Muscle layer of colon (tissue), 2 donors: ENCODE data around the gene ZYG11A.

Experiments
- H3K27ac ChIP-seq: one replicate; pipeline ENCODE4 v1.7.0; 2013; ENCODE audit warnings: low read depth, mild to moderate bottlenecking, low read length, moderate library complexity
- H3K27me3 ChIP-seq, 2 donors: one replicate each; pipeline ENCODE4 v1.7.0; 2013; ENCODE audit warnings: low read length in 2 of 2, mild to moderate bottlenecking in 2 of 2; ENCODE audit not compliant: insufficient read depth in 2 of 2, control insufficient read depth in 1 of 2
- H3K36me3 ChIP-seq: one replicate; pipeline ENCODE4 v1.7.0; 2013; ENCODE audit warnings: mild to moderate bottlenecking, low read length; ENCODE audit not compliant: insufficient read depth
- H3K4me1 ChIP-seq: one replicate; pipeline ENCODE4 v1.7.0; 2013; ENCODE audit warnings: mild to moderate bottlenecking, low read length; ENCODE audit not compliant: insufficient read depth
- H3K4me3 ChIP-seq, 2 donors: one replicate each; pipeline ENCODE4 v1.7.0; 2013; ENCODE audit warnings: low read length in 2 of 2, low read depth in 1 of 2, mild to moderate bottlenecking in 1 of 2, moderate library complexity in 1 of 2
- H3K9ac ChIP-seq: one replicate; pipeline ENCODE4 v1.7.0; 2013; ENCODE audit warnings: low read length
- H3K9me3 ChIP-seq: one replicate; pipeline ENCODE4 v1.7.0; 2013; ENCODE audit warnings: mild to moderate bottlenecking, low read length
- donor health status: abdominal sarcoma.
- donor health status: Adenocarcinoma of cecum.

ZYG11A gene

DNA sequence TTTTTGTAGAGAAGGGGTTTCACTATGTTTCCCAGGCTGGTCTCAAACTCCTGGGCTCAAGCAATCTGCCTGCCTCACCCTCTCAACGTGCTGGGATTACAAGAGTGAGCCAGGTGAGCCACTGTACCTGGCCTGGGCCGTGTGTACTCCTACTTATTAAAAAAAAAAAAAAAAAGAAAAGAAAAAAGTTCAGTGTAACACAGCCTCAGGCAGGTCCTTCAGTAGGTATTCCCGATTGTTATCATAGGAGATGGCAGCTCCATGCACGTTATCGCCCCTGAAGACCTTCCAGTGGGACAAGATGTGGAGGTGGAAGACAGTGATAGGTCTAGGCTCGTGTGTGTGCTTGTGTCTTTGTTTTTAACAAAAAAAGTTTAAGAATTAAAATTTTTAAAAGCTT is 75.6 kb downstream of the ZYG11A start:
- Histone ChIP-seq H3K27me3 (no peaks in the 10 kb centered on the region), H3K9me3 (no peaks in the 10 kb centered on the region), H3K36me3 (no peaks in the 10 kb centered on the region), H3K4me3 (no peak overlapping the region), H3K4me1 (no peaks in the 10 kb centered on the region), H3K27ac (no peak overlapping the region), H3K9ac (no peak overlapping the region)

DNA sequence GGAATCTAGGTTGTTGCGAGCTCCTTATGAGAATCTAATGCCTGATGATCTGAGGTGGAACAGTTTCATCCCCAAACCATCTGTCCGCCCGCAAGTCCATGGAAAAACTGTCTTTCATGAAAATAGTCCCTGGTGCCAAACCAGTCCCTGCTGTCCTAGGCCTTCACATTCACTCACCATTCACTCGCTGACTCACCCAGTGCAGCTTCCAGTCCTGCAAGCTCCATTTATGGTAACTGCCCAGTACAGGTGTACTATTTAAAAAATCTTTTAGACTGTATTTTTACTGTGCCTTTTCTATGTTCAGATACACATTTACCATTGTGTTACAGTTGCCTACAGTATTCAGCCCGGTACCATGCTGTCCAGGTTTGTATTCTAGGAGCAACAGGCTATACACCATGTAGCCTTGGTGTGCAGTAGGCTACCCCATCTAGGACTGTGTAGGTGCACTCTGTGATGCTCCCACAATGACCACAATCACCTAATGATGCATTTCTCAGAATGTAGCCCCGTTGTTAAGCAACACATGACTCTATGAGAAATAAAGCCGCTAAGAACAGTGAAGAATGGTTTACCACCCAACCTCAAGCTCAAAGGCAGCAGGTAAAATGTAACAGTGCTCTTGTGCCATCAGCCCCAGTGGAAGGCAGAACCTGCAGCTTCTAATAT is 76.6 kb downstream of the ZYG11A start:
- no peak overlapping the region for H3K4me3 ChIP-seq
- H3K36me3 ChIP-seq = no peaks in the 10 kb centered on the region
- no peaks in the 10 kb centered on the region for H3K9me3 ChIP-seq
- no peak overlapping the region for H3K27ac ChIP-seq
- H3K4me1 ChIP-seq = no peaks in the 10 kb centered on the region
- no peaks in the 10 kb centered on the region for H3K27me3 ChIP-seq
- no peak overlapping the region for H3K9ac ChIP-seq

DNA sequence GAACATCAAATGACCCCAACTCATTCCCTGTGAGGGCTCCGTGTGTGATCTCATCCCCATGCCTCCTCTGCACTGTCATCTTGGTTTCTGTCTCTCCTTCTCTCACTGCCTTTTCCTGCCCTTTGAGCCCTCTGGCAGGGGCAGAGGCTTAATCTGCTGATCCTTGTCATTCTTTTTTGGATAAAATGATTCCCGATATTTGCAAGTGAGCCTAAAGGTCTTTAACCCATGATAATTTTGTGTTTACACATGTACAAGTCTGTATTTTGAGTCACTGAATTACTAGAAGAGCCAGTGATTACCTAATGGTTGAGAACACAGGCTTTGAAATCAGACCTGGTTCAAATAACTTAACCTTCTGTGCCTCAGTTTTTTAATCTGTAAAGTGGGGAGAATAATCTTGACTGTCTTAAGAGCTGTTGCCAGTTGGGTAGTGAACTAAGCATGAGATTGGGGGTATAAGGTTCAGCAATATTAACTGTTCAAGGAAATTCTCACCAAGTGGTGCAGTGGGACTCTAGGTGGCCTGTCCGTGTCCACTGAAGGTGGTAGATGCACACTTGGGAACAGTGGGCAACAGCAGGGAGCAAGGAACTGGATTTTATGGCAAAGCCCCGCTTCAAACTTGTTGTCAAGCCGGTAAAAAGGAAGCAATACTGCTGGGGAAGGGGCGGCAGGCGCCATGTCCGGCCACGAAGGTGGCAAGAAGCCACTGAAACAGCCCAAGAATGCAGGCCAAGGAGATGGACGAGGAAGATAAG is 77.3 kb downstream of the ZYG11A start:
- Histone ChIP-seq H3K9ac (no peak overlapping the region), H3K9me3 (no peaks in the 10 kb centered on the region), H3K4me1 (no peaks in the 10 kb centered on the region), H3K36me3 (no peaks in the 10 kb centered on the region), H3K27ac (peak overlapping the region; percentile 35), H3K4me3 (no peak overlapping the region), H3K27me3 (no peaks in the 10 kb centered on the region)

DNA sequence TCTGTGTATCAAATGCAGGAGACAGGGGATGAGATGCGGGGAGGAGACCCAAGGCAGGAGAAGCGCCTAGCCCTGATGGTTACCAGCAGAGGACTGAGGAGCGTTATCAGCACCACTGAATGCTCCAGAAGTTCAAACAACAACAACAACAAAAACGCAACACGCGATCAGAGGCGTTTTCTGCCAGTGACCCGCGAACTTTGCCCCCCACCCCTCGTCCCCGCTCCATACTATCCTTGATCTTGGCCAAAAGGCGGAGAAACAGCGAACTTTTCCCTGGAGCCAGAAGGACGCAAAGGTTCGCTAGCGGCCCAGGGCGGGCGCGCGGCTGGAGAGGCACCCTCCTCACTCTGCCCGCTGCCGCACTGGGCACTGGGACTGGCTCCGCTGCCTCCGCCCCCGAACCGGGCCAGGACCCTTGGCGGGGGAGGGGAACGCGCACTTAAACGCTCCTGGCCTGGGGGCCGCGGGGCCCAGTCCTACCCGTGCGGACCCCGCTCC is 78.3 kb downstream of the ZYG11A start:
- Histone ChIP-seq H3K27me3 (no peaks in the 10 kb centered on the region), H3K9me3 (no peaks in the 10 kb centered on the region), H3K36me3 (no peaks in the 10 kb centered on the region), H3K9ac (peak overlapping the region; percentile 42), H3K4me3 (peak overlapping the region; percentile 78 to 94), H3K4me1 (peaks cover 8% of the 10 kb centered on the region), H3K27ac (peak overlapping the region; percentile 89)

DNA sequence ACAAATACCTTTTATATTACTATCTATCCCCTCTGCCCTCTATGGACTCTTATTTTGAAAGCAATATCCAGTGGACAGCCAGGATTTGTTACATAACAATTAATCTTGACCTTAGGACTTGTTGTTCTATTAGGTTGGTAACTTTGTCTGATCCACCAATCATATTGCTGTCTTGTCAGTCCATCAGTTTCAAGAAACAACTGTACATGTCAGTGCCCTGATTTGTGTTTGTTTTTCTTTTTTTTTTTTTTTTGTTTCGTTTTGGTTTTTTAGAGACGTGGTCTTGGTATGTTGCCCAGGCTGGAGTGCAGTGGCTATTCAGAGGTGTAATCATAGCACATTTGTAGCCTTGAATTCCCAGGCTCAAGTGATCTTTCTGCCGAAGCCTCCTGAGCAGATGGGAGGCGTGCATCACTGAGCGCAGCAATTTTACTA is 83.0 kb downstream of the ZYG11A start:
- Histone ChIP-seq H3K27ac (no peak overlapping the region), H3K4me1 (peaks cover 19% of the 10 kb centered on the region), H3K9ac (no peak overlapping the region), H3K9me3 (no peaks in the 10 kb centered on the region), H3K36me3 (no peaks in the 10 kb centered on the region), H3K4me3 (peak overlapping the region in 1 of 2 donors; percentile 41), H3K27me3 (no peaks in the 10 kb centered on the region)

DNA sequence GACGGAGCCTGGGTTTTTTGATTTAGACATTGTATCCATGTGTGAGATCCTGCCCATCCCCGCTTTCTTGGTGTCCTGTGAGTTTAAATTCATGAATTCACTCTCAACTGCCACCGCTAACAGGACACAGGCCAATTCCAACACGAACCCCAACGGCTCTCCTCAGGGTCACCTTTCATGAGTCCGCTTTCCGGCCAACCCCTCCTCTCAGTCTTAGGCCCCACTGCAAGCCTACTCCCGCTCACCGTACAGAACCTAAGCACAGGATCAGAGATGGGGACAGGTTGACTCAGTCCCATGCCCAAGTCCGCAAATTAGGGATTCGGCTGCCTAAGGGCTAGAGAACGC is 84.3 kb downstream of the ZYG11A start:
- H3K9ac ChIP-seq = peak overlapping the region; percentile 68
- H3K9me3 ChIP-seq = no peaks in the 10 kb centered on the region
- H3K27ac ChIP-seq = peak overlapping the region; percentile 85
- H3K4me1 ChIP-seq = peaks cover 19% of the 10 kb centered on the region
- no peaks in the 10 kb centered on the region for H3K27me3 ChIP-seq
- H3K36me3 ChIP-seq = no peaks in the 10 kb centered on the region
- H3K4me3 ChIP-seq = peak overlapping the region; percentile 34 to 92

DNA sequence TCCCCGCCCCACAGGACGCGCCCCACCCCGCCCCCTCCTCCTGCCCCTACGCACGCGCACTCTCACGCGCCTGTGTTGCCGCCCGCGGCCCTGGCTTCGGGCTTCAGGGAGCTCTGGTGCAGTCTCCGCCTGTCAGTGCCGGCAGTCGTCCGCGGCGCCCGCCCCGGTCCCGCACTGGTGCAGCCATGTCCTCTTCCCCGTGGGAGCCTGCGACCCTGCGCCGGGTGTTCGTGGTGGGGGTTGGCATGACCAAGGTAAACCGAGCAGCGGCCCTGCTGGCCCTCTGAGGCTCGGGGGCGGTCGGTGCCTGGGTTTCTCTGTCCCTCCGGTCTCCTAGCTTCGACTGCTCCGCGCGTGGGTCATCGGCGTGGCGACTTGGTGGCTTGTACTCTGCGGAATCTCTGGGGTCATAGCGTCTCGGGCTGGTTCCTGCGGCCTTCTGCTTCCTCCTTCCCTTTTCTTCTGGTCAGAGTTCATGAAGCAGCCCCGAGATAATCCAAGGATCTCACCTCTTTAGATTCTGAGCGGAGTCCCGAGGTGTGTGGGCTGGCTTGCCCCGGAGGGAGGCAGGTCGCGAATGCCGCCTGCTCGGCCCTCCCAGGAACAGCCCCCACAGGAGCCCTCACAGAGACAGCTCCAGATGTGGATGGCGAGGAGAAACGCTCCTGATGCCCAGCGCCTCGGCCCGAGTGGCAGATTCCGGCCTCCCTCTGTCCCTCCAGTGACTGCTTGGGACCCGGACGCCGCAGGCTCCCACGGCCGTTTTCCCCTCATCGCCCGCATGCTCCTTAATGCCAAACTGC is 84.9 kb downstream of the ZYG11A start, which contains the start of gene SCP2:
SCP2 (plus strand) TSS at position 65 of the 803 bp plus-strand sequence; CDS start at position 186, 121 bp downstream.
- Histone ChIP-seq H3K27ac (peak within 1 kb of the TSS; percentile 85), H3K9me3 (no peaks in the 10 kb centered on the region), H3K4me1 (peaks cover 19% of the 10 kb centered on the region), H3K36me3 (no peaks in the 10 kb centered on the region), H3K9ac (peak within 1 kb of the TSS; percentile 89), H3K4me3 (peak within 1 kb of the TSS; percentile 34 to 92), H3K27me3 (no peaks in the 10 kb centered on the region)

DNA sequence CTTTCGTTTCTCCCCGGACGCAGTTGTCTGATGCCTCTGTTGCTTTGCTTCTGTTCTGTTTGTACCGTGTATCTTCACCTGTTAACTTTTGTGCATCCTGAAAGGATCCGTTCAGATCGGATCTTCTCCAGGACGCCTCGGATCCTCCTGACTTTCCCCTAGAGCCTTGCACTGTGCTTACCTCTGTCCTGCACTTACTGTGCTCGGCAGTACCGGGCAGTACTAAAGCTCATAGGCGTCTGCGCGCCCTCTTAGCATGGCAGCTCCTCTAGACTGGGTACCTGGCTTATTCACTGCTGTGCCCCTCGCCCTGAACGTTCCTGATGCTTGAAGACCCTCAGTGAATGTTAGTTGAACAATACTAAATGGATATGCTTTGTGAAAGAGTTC is 85.5 kb downstream of the ZYG11A start:
- peak overlapping the region; percentile 34 to 92 for H3K4me3 ChIP-seq
- peak overlapping the region; percentile 89 for H3K9ac ChIP-seq
- no peaks in the 10 kb centered on the region for H3K27me3 ChIP-seq
- no peaks in the 10 kb centered on the region for H3K9me3 ChIP-seq
- H3K36me3 ChIP-seq = no peaks in the 10 kb centered on the region
- H3K4me1 ChIP-seq = peaks cover 19% of the 10 kb centered on the region
- H3K27ac ChIP-seq = peak overlapping the region; percentile 85

DNA sequence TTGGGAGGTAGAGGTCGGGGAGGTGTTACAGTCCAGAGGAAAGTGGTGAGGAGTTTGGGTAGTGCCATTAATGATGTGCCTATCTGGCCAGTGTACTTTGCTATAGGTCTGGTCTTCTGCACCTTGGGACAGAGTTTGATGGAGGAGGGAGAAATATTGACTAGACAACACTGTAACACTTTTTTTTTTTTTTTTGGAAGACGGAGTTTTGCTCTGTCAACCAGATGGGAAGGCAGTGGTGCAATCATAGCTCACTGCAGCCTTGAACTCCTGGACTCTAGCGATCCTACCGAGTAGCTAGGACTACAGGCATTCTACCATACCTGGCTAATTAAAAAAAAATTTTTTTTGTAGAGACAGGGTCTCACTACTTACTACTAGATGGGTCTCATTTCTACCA is 86.5 kb downstream of the ZYG11A start:
- H3K4me3 ChIP-seq = peak overlapping the region in 1 of 2 donors; percentile 92
- H3K36me3 ChIP-seq = no peaks in the 10 kb centered on the region
- H3K4me1 ChIP-seq = peaks cover 19% of the 10 kb centered on the region
- no peaks in the 10 kb centered on the region for H3K27me3 ChIP-seq
- no peaks in the 10 kb centered on the region for H3K9me3 ChIP-seq
- H3K9ac ChIP-seq = no peak overlapping the region
- H3K27ac ChIP-seq = no peak overlapping the region

DNA sequence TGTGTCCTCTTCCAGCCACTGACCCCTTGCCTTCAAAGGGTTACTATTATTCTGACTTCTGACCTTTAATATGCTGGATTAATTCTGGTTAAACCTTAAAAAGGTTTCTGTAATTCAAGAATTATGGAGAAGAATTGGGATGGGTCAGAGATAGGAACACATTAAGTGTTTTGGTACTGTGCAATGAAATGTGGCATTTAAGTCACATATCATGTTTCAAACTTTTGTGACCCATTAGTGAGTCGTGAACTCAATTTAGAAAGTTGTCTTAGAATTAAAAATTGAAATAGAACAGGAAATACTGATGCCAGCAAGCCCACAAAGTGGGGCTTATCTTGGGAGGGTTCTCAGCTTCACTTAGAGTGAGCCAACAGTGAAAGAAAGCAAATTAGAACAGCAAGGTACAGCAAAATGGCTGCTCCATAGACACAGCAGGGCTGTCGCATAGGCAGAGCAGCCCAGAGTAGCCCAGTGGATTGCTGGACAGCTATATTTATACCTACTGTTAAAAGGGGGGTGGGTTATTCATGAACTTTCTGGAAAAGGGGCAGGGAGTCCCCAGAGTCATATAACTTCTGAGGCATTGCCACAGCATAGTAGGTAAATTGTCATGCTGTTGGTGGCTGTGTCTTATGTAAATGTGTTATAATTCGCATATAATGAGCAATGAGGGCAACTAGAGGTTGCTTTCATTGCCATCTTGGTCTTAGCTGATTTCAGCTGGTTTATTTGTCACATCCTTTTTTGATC is 95.0 kb downstream of the ZYG11A start:
- Histone ChIP-seq H3K4me1 (no peaks in the 10 kb centered on the region), H3K36me3 (no peaks in the 10 kb centered on the region), H3K9me3 (no peaks in the 10 kb centered on the region), H3K27me3 (no peaks in the 10 kb centered on the region), H3K27ac (no peak overlapping the region), H3K9ac (no peak overlapping the region), H3K4me3 (no peak overlapping the region)

DNA sequence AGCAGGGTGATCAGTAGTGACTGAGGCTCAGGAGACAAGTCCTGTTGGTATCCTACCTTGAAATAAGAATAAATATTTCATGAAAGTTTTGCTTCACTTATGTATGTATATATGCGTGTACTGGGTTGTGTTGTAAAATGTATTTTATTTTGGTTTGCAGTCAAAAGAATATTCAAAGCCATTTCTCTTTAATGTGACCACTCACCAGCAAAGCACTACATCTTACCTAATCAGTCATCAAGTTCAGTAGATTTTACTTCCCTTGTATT is 95.6 kb downstream of the ZYG11A start:
- H3K9ac ChIP-seq = no peak overlapping the region
- no peaks in the 10 kb centered on the region for H3K9me3 ChIP-seq
- H3K36me3 ChIP-seq = no peaks in the 10 kb centered on the region
- H3K27ac ChIP-seq = no peak overlapping the region
- no peaks in the 10 kb centered on the region for H3K27me3 ChIP-seq
- no peaks in the 10 kb centered on the region for H3K4me1 ChIP-seq
- H3K4me3 ChIP-seq = no peak overlapping the region
